Activated CD4-positive, alpha-beta T cell treated with anti-CD3 and anti-CD28 coated beads, Interleukin-2, amount 10 ng/mL, durations not matched to agents 7 days and 5 days (primary cell): ENCODE measurements around the gene TMEM134. TPM values are rescaled to one million over a fixed set of nuclear protein-coding genes. Genes with fewer than 3 reads are reported as not detected.

Experiments
- CTCF ChIA-PET: fragments of 350-600 bp; sonication (Branson Sonifier 250); formaldehyde crosslinking; loops from one replicate; lab custom pipeline; 2021; ENCODE audit warnings: antibody characterized with exemption; lab: Charles Lee
- POLR2A ChIA-PET: fragments of 350-600 bp; sonication (Branson Sonifier 250); formaldehyde crosslinking; loops from one replicate; lab custom pipeline; 2021; ENCODE audit warnings: antibody characterized with exemption; lab: Charles Lee
- DNase-seq: peaks from one replicate; pipeline ENCODE4 v3.0.0-alpha.2; 2020
- H3K27ac Mint-ChIP-seq: one replicate; pipeline ENCODE4 v1.8.0; 2021; ENCODE audit warnings: mild to moderate bottlenecking, moderate library complexity, mixed read lengths
- H3K27me3 Mint-ChIP-seq: one replicate; pipeline ENCODE4 v1.8.0; 2021; ENCODE audit warnings: mixed read lengths
- H3K36me3 Mint-ChIP-seq: one replicate; pipeline ENCODE4 v1.8.0; 2021; ENCODE audit warnings: low read depth, mixed read lengths
- H3K4me1 Mint-ChIP-seq: one replicate; pipeline ENCODE4 v1.8.0; 2021; ENCODE audit warnings: mixed read lengths
- H3K4me3 Mint-ChIP-seq: one replicate; pipeline ENCODE4 v1.8.0; 2021; ENCODE audit warnings: mild to moderate bottlenecking, moderate library complexity, mixed read lengths
- H3K9me3 Mint-ChIP-seq: one replicate; pipeline ENCODE4 v1.8.0; 2021; ENCODE audit warnings: mixed read lengths
- total RNA-seq, 2 experiments: library from RNA; stranded (reverse); gene quantifications; one replicate each; pipeline ENCODE4 v1.2.3, GENCODE V29; 2021

Gene TMEM134
- total RNA-seq, 2 experiments from 2014 or later: 42.2 to 47.2 TPM

- ChIA-PET CTCF (no interaction called here), POLR2A (no interaction called here)
- Mint-ChIP-seq H3K9me3 (no peaks in the 10 kb centered on the region), H3K4me3 (no peak overlapping the region), H3K27ac (no peak overlapping the region), H3K4me1 (peaks cover 15% of the 10 kb centered on the region), H3K27me3 (no peaks in the 10 kb centered on the region), H3K36me3 (peaks cover 38% of the 10 kb centered on the region)
- DNase-seq: no peak
Observed at GRCh38 chr11:67497656-67498291, 28.7 kb upstream of the TMEM134 start.

GRCh38 chr11:67496113-67496512 lies 27.1 kb upstream of the TMEM134 start:
- H3K27me3 Mint-ChIP-seq: no peaks in the 10 kb centered on the region
- H3K9me3 Mint-ChIP-seq: no peaks in the 10 kb centered on the region
- H3K36me3 Mint-ChIP-seq: peaks cover 31% of the 10 kb centered on the region
- CTCF ChIA-PET: interaction anchor here (1.7 kb wide), 1 partner anchor 9 kb away, joined by 4 read pairs; the partner anchor contains the start of gene PITPNM1
- H3K4me3 Mint-ChIP-seq: no peak overlapping the region
- peaks cover 9% of the 10 kb centered on the region for H3K4me1 Mint-ChIP-seq
- POLR2A ChIA-PET: no interaction called here
- DNase-seq: no peak
- H3K27ac Mint-ChIP-seq: no peak overlapping the region

GRCh38 chr11:67495234-67496005 lies 26.4 kb upstream of the TMEM134 start:
- ChIA-PET POLR2A (no interaction called here), CTCF (interaction anchor here (1.7 kb wide), 1 partner anchor 10 kb away, joined by 4 read pairs; the partner anchor contains the start of gene PITPNM1)
- H3K4me1 Mint-ChIP-seq: peaks cover 3% of the 10 kb centered on the region
- DNase-seq: no peak
- no peak overlapping the region for H3K27ac Mint-ChIP-seq
- peaks cover 28% of the 10 kb centered on the region for H3K36me3 Mint-ChIP-seq
- H3K9me3 Mint-ChIP-seq: no peaks in the 10 kb centered on the region
- H3K27me3 Mint-ChIP-seq: no peaks in the 10 kb centered on the region
- H3K4me3 Mint-ChIP-seq: no peak overlapping the region

GRCh38 chr11:67494371-67495233 lies 25.6 kb upstream of the TMEM134 start:
- no peaks in the 10 kb centered on the region for H3K9me3 Mint-ChIP-seq
- POLR2A ChIA-PET: no interaction called here
- H3K4me1 Mint-ChIP-seq: peaks cover under 1% of the 10 kb centered on the region
- CTCF ChIA-PET: no interaction called here
- peak overlapping the region; percentile 25 for H3K27ac Mint-ChIP-seq
- H3K27me3 Mint-ChIP-seq: no peaks in the 10 kb centered on the region
- no peak for DNase-seq
- peaks cover 27% of the 10 kb centered on the region for H3K36me3 Mint-ChIP-seq
- no peak overlapping the region for H3K4me3 Mint-ChIP-seq

- peak overlapping the region; percentile 25 for H3K27ac Mint-ChIP-seq
- peaks cover 29% of the 10 kb centered on the region for H3K36me3 Mint-ChIP-seq
- ChIA-PET CTCF (interaction anchor here (1.2 kb wide), 1 partner anchor 14 kb away, joined by 3 read pairs; no protein-coding TSS in a partner anchor), POLR2A (no interaction called here)
- DNase-seq: no peak
- H3K4me3 Mint-ChIP-seq: no peak overlapping the region
- H3K4me1 Mint-ChIP-seq: peaks cover 4% of the 10 kb centered on the region
- no peaks in the 10 kb centered on the region for H3K9me3 Mint-ChIP-seq
- H3K27me3 Mint-ChIP-seq: no peaks in the 10 kb centered on the region
Observed at GRCh38 chr11:67493548-67494370, 24.7 kb upstream of the TMEM134 start.

GRCh38 chr11:67492801-67493547 lies 23.9 kb upstream of the TMEM134 start:
- Mint-ChIP-seq H3K27me3 (no peaks in the 10 kb centered on the region), H3K27ac (no peak overlapping the region), H3K9me3 (no peaks in the 10 kb centered on the region), H3K36me3 (peaks cover 37% of the 10 kb centered on the region), H3K4me3 (no peak overlapping the region), H3K4me1 (peaks cover 12% of the 10 kb centered on the region)
- CTCF ChIA-PET: interaction anchor here (0.6 to 2.4 kb wide), 4 partner anchors 12 to 176 kb away, joined by 3 to 11 read pairs (median 4); partner anchors contain the start of genes PITPNM1 and PPP1CA
- POLR2A ChIA-PET: no interaction called here
- DNase-seq: no peak

- ChIA-PET POLR2A (no interaction called here), CTCF (interaction anchor here (0.9 to 2.4 kb wide), 6 partner anchors 12 to 123 kb away, joined by 3 to 11 read pairs (median 3); partner anchors contain the start of genes PITPNM1, PPP1CA and TBC1D10C)
- no peaks in the 10 kb centered on the region for H3K27me3 Mint-ChIP-seq
- H3K4me3 Mint-ChIP-seq: no peak overlapping the region
- DNase-seq: no peak
- H3K4me1 Mint-ChIP-seq: peaks cover 20% of the 10 kb centered on the region
- no peaks in the 10 kb centered on the region for H3K9me3 Mint-ChIP-seq
- H3K27ac Mint-ChIP-seq: no peak overlapping the region
- peaks cover 41% of the 10 kb centered on the region for H3K36me3 Mint-ChIP-seq
Observed at GRCh38 chr11:67492069-67492727, 23.1 kb upstream of the TMEM134 start.

GRCh38 chr11:67491276-67492068 lies 22.4 kb upstream of the TMEM134 start:
- H3K4me1 Mint-ChIP-seq: peaks cover 27% of the 10 kb centered on the region
- ChIA-PET POLR2A (no interaction called here), CTCF (interaction anchor here (0.9 to 2.4 kb wide), 8 partner anchors 14 to 146 kb away, joined by 3 to 11 read pairs (median 4); partner anchors contain the start of genes PITPNM1, PPP1CA and TBC1D10C)
- no peaks in the 10 kb centered on the region for H3K9me3 Mint-ChIP-seq
- no peak for DNase-seq
- peaks cover 46% of the 10 kb centered on the region for H3K36me3 Mint-ChIP-seq
- no peaks in the 10 kb centered on the region for H3K27me3 Mint-ChIP-seq
- H3K4me3 Mint-ChIP-seq: no peak overlapping the region
- H3K27ac Mint-ChIP-seq: peak overlapping the region; percentile 31

GRCh38 chr11:67490727-67491065 lies 21.6 kb upstream of the TMEM134 start:
- CTCF ChIA-PET: interaction anchor here (0.9 to 2.4 kb wide), 6 partner anchors 15 to 145 kb away, joined by 3 to 11 read pairs (median 4); partner anchors contain the start of genes PITPNM1, PPP1CA and PTPRCAP
- peaks cover 48% of the 10 kb centered on the region for H3K36me3 Mint-ChIP-seq
- H3K9me3 Mint-ChIP-seq: no peaks in the 10 kb centered on the region
- H3K27me3 Mint-ChIP-seq: no peaks in the 10 kb centered on the region
- no peak for DNase-seq
- H3K4me3 Mint-ChIP-seq: no peak overlapping the region
- POLR2A ChIA-PET: no interaction called here
- peak overlapping the region; percentile 13 for H3K27ac Mint-ChIP-seq
- H3K4me1 Mint-ChIP-seq: peaks cover 35% of the 10 kb centered on the region

- Mint-ChIP-seq H3K27me3 (no peaks in the 10 kb centered on the region), H3K4me1 (peaks cover 37% of the 10 kb centered on the region), H3K36me3 (peaks cover 47% of the 10 kb centered on the region), H3K9me3 (no peaks in the 10 kb centered on the region), H3K4me3 (no peak overlapping the region), H3K27ac (no peak overlapping the region)
- ChIA-PET CTCF (interaction anchor here (1.1 to 1.9 kb wide), 3 partner anchors 16 to 138 kb away, joined by 3 to 7 read pairs (median 4); partner anchors contain the start of genes PITPNM1 and PTPRCAP), POLR2A (no interaction called here)
- DNase-seq: no peak
Observed at GRCh38 chr11:67489885-67490726, 21.1 kb upstream of the TMEM134 start.
